Measurements from ENCODE around the gene HSPBAP1.
"Not testable (repeated sequence)": the region's sequence is repeated elsewhere in the genome, so short reads cannot be mapped to it uniquely, and the experiment has no call there.

The HSPBAP1 gene

DNA sequence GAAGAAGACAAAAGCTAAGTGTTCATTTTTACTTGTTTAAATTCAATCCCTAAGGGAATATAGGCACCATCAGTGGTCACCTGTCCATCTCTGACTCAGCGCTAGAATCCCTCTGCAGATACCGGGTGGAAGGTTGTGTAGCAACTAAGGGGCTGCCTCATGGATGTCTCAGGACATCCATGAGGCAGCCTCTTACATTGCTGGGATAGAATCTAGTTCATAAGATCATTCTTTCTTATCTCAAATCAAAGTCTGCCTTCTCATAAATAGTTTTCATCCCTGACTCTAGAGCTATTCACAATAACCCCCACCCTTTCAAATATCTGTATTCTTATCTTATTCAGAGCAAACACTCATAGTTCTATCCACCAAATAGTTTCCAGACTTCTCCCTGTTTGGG is 38.1 kb downstream of the HSPBAP1 start:
- Histone ChIP-seq H3K4me1 (no peaks in the 10 kb centered on the region), H3K9me3 (no peaks in the 10 kb centered on the region), H3K36me3 (peaks cover 17% of the 10 kb centered on the region), H3K27me3 (no peaks in the 10 kb centered on the region), H3K4me3 (ENCODE audit: low read depth, low read length) (no peak overlapping the region)
- no peak for DNase-seq
- TF ChIP-seq, protein P1, sequence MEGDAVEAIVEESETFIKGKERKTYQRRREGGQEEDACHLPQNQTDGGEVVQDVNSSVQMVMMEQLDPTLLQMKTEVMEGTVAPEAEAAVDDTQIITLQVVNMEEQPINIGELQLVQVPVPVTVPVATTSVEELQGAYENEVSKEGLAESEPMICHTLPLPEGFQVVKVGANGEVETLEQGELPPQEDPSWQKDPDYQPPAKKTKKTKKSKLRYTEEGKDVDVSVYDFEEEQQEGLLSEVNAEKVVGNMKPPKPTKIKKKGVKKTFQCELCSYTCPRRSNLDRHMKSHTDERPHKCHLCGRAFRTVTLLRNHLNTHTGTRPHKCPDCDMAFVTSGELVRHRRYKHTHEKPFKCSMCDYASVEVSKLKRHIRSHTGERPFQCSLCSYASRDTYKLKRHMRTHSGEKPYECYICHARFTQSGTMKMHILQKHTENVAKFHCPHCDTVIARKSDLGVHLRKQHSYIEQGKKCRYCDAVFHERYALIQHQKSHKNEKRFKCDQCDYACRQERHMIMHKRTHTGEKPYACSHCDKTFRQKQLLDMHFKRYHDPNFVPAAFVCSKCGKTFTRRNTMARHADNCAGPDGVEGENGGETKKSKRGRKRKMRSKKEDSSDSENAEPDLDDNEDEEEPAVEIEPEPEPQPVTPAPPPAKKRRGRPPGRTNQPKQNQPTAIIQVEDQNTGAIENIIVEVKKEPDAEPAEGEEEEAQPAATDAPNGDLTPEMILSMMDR (IDR thresholded peaks at IDR 0.05; ENCODE audit: low read depth, low read length) = no peak

DNA sequence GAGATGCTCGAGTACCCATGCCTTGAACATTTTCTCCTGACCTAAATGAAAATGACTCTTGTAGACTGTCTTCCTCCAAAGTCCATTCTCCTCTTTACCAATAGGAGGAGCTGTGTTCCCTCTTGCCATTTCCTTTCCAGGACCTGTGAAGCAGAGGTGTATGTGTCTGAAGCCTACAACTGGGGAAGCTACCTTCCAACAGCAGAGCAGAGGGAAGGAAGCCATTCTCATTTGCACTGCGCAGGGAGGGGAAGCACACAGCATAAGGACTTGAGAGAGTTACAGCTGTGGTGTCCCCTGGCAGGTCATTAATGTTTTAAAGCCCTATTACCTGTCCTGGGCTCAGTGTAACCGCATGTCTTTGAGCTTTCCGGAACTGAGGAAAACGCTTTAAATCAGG is 38.7 kb downstream of the HSPBAP1 start:
- TF ChIP-seq, protein P1 (IDR thresholded peaks at IDR 0.05; ENCODE audit: low read depth, low read length) = peak; percentile 92
- H3K4me1 ChIP-seq = no peaks in the 10 kb centered on the region
- peaks cover 17% of the 10 kb centered on the region for H3K36me3 ChIP-seq
- no peak overlapping the region for H3K4me3 ChIP-seq (ENCODE audit: low read depth, low read length)
- H3K27me3 ChIP-seq = no peaks in the 10 kb centered on the region
- H3K9me3 ChIP-seq = no peaks in the 10 kb centered on the region
- DNase-seq = peak; percentile 13

DNA sequence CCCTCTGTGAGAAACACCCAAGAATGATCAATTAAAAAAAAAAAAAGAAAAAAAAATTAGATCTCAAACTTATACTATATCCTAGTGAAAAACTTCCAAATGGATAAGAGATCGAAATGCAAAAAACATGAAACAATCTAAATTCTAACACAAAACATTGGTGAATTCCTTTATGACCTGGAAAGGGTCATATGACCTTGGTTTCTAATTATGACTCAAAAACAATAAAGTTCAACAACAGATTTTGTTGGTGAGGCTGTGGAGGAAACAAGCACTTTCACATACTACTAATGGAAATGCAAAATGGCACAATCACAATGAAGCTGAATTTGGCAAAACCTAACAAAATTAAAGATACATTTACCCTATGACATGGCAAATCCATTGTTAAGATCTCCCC is 45.3 kb downstream of the HSPBAP1 start:
- H3K4me1 ChIP-seq = no peaks in the 10 kb centered on the region
- H3K4me3 ChIP-seq (ENCODE audit: low read depth, low read length) = no peak overlapping the region
- H3K9me3 ChIP-seq = no peaks in the 10 kb centered on the region
- no peaks in the 10 kb centered on the region for H3K27me3 ChIP-seq
- TF ChIP-seq, protein P1 (IDR thresholded peaks at IDR 0.05; ENCODE audit: low read depth, low read length) = no peak
- no peak for DNase-seq
- peaks cover 3% of the 10 kb centered on the region; the same call in 1 of the 2 replicates for H3K36me3 ChIP-seq

DNA sequence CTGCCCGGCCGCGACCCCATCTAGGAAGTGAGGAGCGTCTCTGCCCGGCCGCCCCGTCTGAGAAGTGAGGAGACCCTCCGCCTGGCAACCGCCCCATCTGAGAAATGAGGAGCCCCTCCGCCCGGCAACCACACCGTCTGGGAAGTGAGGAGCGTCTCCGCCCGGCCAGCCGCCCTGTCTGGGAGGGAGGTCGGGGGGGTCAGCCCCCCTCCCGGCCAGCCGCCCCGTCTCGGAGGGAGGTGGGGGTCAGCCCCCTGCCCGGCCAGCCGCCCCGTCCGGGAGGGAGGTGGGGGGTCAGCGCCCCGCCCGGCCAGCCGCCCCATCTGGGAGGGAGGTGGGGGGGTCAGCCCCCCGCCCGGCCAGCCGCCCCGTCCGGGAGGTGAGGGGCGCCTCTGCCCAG is 46.3 kb downstream of the HSPBAP1 start:
- H3K4me1 ChIP-seq; H3K36me3 ChIP-seq; H3K4me3 ChIP-seq (ENCODE audit: low read depth, low read length); H3K9me3 ChIP-seq; H3K27me3 ChIP-seq; DNase-seq: not testable (repeated sequence)

DNA sequence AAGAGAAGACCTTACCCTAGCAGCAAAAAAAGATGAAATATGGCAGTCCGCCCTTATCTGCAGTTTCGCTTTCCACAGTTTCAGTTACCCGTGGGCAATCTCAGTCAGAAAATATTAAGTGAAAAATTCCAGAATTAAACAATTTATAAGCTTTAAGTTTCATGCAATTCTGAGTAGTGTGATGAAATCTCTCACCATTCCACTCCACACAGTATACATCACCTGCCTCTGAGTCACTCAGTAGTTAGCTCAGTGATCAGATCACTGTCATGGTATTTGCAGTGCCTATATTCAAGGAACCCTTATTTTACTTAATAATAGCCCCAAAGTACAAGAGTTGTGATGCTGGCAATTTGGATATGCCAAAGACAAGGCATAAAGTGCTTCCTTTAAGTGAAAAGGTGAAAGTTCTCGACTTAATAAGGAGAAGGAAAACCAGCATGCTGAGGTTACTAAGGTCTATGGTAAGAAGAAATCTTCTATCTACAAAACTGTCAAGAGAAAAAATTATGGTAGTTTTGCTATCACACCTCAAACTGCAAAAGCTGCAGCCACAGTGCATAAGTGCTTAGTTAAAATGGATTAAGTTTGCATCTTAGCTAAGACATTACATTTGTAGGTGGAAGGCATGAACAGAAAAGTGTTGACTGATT is 48.1 kb downstream of the HSPBAP1 start:
- DNase-seq = no peak

DNA sequence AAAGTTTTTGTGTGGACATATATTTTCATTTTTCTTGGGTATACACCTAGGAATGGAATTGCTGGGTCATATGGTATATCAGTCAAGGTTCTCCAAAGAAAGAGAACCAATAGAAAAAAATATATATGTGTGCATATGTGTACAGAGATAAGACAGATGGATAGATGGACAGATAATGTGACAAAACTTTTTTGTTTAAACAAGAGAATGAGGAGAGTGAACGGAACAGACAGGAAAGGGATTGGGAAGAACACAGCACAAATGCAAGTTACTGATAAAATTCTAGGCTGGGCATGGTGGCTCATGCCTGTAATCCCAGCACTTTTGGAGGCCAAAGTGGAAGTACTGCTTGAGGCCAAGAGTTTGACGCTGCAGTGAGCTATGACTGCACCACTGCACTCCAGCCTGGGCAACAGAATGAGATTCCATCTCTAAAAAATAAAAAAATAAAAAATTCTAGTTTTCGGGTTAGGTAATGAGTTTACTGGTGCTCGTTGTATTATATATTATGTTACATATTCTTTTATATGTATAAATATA is 50.0 kb downstream of the HSPBAP1 start:
- H3K4me3 ChIP-seq (ENCODE audit: low read depth, low read length) = no peak overlapping the region
- H3K27me3 ChIP-seq = no peaks in the 10 kb centered on the region
- H3K9me3 ChIP-seq = no peaks in the 10 kb centered on the region
- DNase-seq = no peak
- no peaks in the 10 kb centered on the region for H3K4me1 ChIP-seq
- peaks cover 7% of the 10 kb centered on the region for H3K36me3 ChIP-seq
- TF ChIP-seq, protein P1 (IDR thresholded peaks at IDR 0.05; ENCODE audit: low read depth, low read length) = no peak

More for the DNA sequence above, 48.1 kb downstream of the HSPBAP1 start:
- no peaks in the 10 kb centered on the region for H3K27me3 ChIP-seq
- TF ChIP-seq, protein P1 (IDR thresholded peaks at IDR 0.05; ENCODE audit: low read depth, low read length) = no peak
- H3K4me3 ChIP-seq (ENCODE audit: low read depth, low read length) = no peak overlapping the region
- no peaks in the 10 kb centered on the region for H3K4me1 ChIP-seq
- 0 out of 2 replicates have a peak, but pooled peaks cover 3% of the 10 kb centered on the region for H3K36me3 ChIP-seq
- H3K9me3 ChIP-seq = no peaks in the 10 kb centered on the region

Measured in BE2C (cell line).